Loucy (cell line): Measurements from ENCODE around the gene OGA.

Experiments
- H2AFZ ChIP-seq: fragments of 200-600 bp; sonication (generic); 2 replicates; pipeline ENCODE4 v1.6.0; 2016; ENCODE audit warnings: antibody characterized with exemption, mild to moderate bottlenecking, low read length, moderate library complexity
- H3F3A ChIP-seq: fragments of 200-600 bp; 2 replicates; pipeline ENCODE4 v1.6.0; 2016; ENCODE audit warnings: antibody characterized with exemption, low read depth, mild to moderate bottlenecking
- H3K27me3 ChIP-seq: fragments of 200-600 bp; sonication (generic); 2 replicates; pipeline ENCODE4 v1.6.1; 2014; ENCODE audit warnings: low read length, mild to moderate bottlenecking; ENCODE audit not compliant: insufficient read depth, poor library complexity, severe bottlenecking
- H3K36me3 ChIP-seq: fragments of 200-600 bp; sonication (generic); 2 replicates; pipeline ENCODE4 v1.6.1; 2016; ENCODE audit warnings: low read length; ENCODE audit not compliant: insufficient read depth
- H3K4me1 ChIP-seq: fragments of 200-600 bp; sonication (generic); 2 replicates; pipeline ENCODE4 v1.5.1; 2014; ENCODE audit warnings: low read length, mild to moderate bottlenecking; ENCODE audit not compliant: insufficient read depth, poor library complexity, severe bottlenecking
- H3K4me2 ChIP-seq: fragments of 200-600 bp; sonication (generic); 2 replicates; pipeline ENCODE4 v1.6.0; 2014; ENCODE audit warnings: antibody characterized with exemption, low read length, low read depth, mild to moderate bottlenecking; ENCODE audit not compliant: poor library complexity, severe bottlenecking
- H3K4me3 ChIP-seq: fragments of 200-600 bp; sonication (generic); 2 replicates; pipeline ENCODE4 v1.5.1; 2014; ENCODE audit warnings: low read length, mild to moderate bottlenecking, mixed read lengths; ENCODE audit not compliant: poor library complexity, severe bottlenecking
- H3K79me2 ChIP-seq: fragments of 200-600 bp; sonication (generic); 2 replicates; pipeline ENCODE4 v1.6.1; 2014; ENCODE audit warnings: low read length; ENCODE audit not compliant: insufficient read depth
- H3K9ac ChIP-seq: fragments of 200-600 bp; sonication (generic); 2 replicates; pipeline ENCODE4 v1.6.0; 2014; ENCODE audit warnings: mild to moderate bottlenecking, low read depth, low read length, moderate library complexity; ENCODE audit not compliant: poor library complexity, severe bottlenecking
- H3K9me2 ChIP-seq: fragments of 200-600 bp; sonication (generic); replicated peaks from 2 replicates; pipeline ENCODE4 v1.6.1; 2016; ENCODE audit warnings: low read depth, low read length, mixed read lengths
- H3K9me3 ChIP-seq: fragments of 200-600 bp; sonication (generic); 2 replicates; pipeline ENCODE4 v1.6.1; 2014; ENCODE audit warnings: mild to moderate bottlenecking, antibody characterized with exemption, low read length, low read depth; ENCODE audit not compliant: insufficient read depth
- H4K20me1 ChIP-seq: fragments of 200-600 bp; sonication (generic); 2 replicates; pipeline ENCODE4 v1.6.0; 2014; ENCODE audit warnings: antibody characterized with exemption, low read length, mild to moderate bottlenecking; ENCODE audit not compliant: insufficient read depth, poor library complexity, severe bottlenecking
- EZH2phosphoT487 ChIP-seq: fragments of 200-600 bp; IDR thresholded peaks from 2 replicates; pipeline ENCODE4 v1.6.1; 2018; ENCODE audit warnings: antibody characterized with exemption, mild to moderate bottlenecking, moderate library complexity, borderline replicate concordance
- TF ChIP-seq, protein P1 (sequence below): fragments of 200-600 bp; sonication (generic); conservative IDR thresholded peaks from 2 replicates; pipeline ENCODE4 v1.5.1; 2014; ENCODE audit warnings: mild to moderate bottlenecking, antibody characterized with exemption, low read length

OGA gene

DNA sequence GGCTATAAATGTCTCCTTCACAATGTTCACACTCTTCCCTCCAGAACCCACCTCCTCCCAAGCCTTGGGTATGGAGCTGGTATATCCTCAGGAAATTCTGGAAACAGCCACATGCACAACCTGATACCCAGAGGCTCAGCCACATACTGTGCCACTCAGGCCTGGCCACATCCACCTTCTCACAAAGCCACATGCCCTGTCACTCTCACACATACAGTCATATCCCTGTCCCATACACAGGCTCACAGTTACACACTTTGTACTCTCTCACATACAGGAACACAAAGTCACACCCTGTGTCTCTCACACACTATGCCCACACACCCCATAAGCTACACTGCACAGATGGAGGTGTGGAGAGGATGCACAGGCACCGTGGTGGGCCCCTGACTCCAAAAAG lies 15.2 kb upstream of the OGA start:
- H3K27me3 ChIP-seq: no peaks in the 10 kb centered on the region
- H3K4me1 ChIP-seq: peaks cover 30% of the 10 kb centered on the region
- no peaks in the 10 kb centered on the region for H3K36me3 ChIP-seq
- H4K20me1 ChIP-seq: peaks cover 3% of the 10 kb centered on the region
- H3F3A ChIP-seq: peaks cover 7% of the 10 kb centered on the region
- no peaks in the 10 kb centered on the region for H3K9me3 ChIP-seq
- no peaks in the 10 kb centered on the region for H3K9me2 ChIP-seq
- no peaks in the 10 kb centered on the region for H3K79me2 ChIP-seq
- H3K4me2 ChIP-seq: no peak overlapping the region
- H3K9ac ChIP-seq: no peak overlapping the region
- H2AFZ ChIP-seq: no peak overlapping the region
- TF ChIP-seq EZH2phosphoT487: no peak
- TF ChIP-seq, protein P1, sequence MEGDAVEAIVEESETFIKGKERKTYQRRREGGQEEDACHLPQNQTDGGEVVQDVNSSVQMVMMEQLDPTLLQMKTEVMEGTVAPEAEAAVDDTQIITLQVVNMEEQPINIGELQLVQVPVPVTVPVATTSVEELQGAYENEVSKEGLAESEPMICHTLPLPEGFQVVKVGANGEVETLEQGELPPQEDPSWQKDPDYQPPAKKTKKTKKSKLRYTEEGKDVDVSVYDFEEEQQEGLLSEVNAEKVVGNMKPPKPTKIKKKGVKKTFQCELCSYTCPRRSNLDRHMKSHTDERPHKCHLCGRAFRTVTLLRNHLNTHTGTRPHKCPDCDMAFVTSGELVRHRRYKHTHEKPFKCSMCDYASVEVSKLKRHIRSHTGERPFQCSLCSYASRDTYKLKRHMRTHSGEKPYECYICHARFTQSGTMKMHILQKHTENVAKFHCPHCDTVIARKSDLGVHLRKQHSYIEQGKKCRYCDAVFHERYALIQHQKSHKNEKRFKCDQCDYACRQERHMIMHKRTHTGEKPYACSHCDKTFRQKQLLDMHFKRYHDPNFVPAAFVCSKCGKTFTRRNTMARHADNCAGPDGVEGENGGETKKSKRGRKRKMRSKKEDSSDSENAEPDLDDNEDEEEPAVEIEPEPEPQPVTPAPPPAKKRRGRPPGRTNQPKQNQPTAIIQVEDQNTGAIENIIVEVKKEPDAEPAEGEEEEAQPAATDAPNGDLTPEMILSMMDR: no peak
- no peak overlapping the region for H3K4me3 ChIP-seq

DNA sequence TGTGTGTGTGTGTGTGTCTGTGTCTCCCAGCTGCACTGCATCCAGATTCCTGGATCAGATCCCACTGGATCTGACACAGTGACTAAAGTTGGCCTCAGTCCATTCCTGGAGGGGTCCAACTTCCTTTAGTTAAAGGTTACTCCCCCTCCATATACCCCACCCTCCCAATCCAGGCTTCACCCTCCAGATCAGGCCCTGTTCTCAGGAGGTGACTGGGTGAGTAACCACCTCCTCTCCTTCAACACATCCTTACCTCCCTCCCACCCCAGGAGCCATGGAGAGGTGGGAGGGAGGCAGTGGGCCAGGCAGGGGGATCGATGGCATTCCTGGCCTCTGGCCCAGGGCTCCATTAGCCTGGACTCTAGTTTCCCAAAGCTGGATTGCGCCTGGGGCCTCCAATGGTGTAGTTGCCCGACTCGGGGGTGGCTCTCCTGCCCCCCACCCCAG lies 14.1 kb upstream of the OGA start:
- Histone ChIP-seq H3K4me3 (no peak overlapping the region), H3K9me2 (no peaks in the 10 kb centered on the region), H3K4me2 (no peak overlapping the region), H3K4me1 (peaks cover 30% of the 10 kb centered on the region), H3K9ac (no peak overlapping the region), H3K79me2 (no peaks in the 10 kb centered on the region), H2AFZ (no peak overlapping the region), H4K20me1 (peaks cover 3% of the 10 kb centered on the region), H3F3A (peaks cover 7% of the 10 kb centered on the region), H3K27me3 (no peaks in the 10 kb centered on the region), H3K36me3 (no peaks in the 10 kb centered on the region), H3K9me3 (no peaks in the 10 kb centered on the region)
- TF ChIP-seq EZH2phosphoT487: no peak
- TF ChIP-seq, protein P1: no peak

DNA sequence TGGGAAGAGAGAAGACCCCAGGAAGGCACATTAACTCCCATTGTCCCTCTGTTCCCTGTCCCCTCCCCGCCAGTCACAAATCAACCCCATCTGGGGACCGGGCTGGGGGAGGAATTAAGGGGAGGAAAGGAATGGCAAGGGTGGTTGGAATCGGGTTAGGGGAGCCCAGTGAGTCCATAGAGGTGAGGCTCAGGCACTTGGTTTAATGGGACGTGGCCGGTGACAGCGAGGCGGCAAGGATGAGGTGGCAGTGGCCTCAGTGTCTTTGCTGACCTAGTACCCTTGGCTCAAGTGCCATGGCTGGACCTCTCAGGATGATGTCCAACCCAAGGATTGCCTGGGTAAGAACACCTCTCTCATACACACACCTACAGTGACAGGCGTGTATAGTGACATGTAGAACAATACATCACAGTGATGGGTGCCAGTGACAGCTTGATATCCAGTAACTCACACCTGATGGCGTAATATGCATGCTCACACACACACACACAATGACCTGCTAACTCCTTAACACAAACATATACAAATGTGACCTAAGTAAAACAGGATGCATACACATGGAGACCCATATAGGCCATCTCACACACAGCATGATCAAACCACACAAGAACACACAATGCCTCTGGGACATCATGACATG lies 13.0 kb upstream of the OGA start:
- H3K9ac ChIP-seq: peak overlapping the region; percentile 82
- peak overlapping the region; percentile 95 for H3K4me2 ChIP-seq
- H2AFZ ChIP-seq: peak overlapping the region; percentile 88
- H3K79me2 ChIP-seq: no peaks in the 10 kb centered on the region
- no peak for TF ChIP-seq EZH2phosphoT487
- TF ChIP-seq, protein P1: no peak
- no peaks in the 10 kb centered on the region for H3K9me2 ChIP-seq
- H3F3A ChIP-seq: peaks cover 7% of the 10 kb centered on the region
- H4K20me1 ChIP-seq: peaks cover 3% of the 10 kb centered on the region
- H3K9me3 ChIP-seq: no peaks in the 10 kb centered on the region
- H3K4me3 ChIP-seq: peak overlapping the region; percentile 76
- H3K27me3 ChIP-seq: no peaks in the 10 kb centered on the region
- no peaks in the 10 kb centered on the region for H3K36me3 ChIP-seq
- peaks cover 30% of the 10 kb centered on the region for H3K4me1 ChIP-seq
